GM21381 (cell line): ENCODE measurements around the gene ASIC2.

ENCODE experiments used
- ATAC-seq: cut with Tn5 transposase; IDR thresholded peaks from one replicate; pipeline ENCODE4 v1.9.1; 2021; ENCODE audit warnings: mild to moderate bottlenecking, moderate library complexity; ENCODE audit not compliant: unreplicated experiment

ASIC2 gene

GRCh38 chr17:33258296-33258695 is 34.8 kb downstream of the ASIC2 start:
- ATAC-seq, result no peak

- ATAC-seq, result no peak
Measured at GRCh38 chr17:33245183-33245582, 47.9 kb downstream of the ASIC2 start.

- no peak for ATAC-seq
Measured at GRCh38 chr17:33243732-33244131, 49.4 kb downstream of the ASIC2 start.

GRCh38 chr17:33242375-33243124 is 50.5 kb downstream of the ASIC2 start:
- no peak for ATAC-seq

- ATAC-seq, result no peak
Measured at GRCh38 chr17:33241390-33241789, 51.7 kb downstream of the ASIC2 start.

GRCh38 chr17:33240362-33240761 is 52.7 kb downstream of the ASIC2 start:
- no peak for ATAC-seq

GRCh38 chr17:33239702-33240101 is 53.4 kb downstream of the ASIC2 start:
- ATAC-seq, result no peak

- no peak for ATAC-seq
Measured at GRCh38 chr17:33234930-33235685, 58.0 kb downstream of the ASIC2 start.

GRCh38 chr17:33234233-33234632 is 58.9 kb downstream of the ASIC2 start:
- no peak for ATAC-seq

- ATAC-seq, result no peak
Measured at GRCh38 chr17:33233811-33234177, 59.3 kb downstream of the ASIC2 start.

GRCh38 chr17:33229499-33229898 is 63.6 kb downstream of the ASIC2 start:
- ATAC-seq, result no peak

- no peak for ATAC-seq
Measured at GRCh38 chr17:33229028-33229427, 64.1 kb downstream of the ASIC2 start.

GRCh38 chr17:33228548-33228947 is 64.5 kb downstream of the ASIC2 start:
- no peak for ATAC-seq

GRCh38 chr17:33227911-33228310 is 65.2 kb downstream of the ASIC2 start:
- no peak for ATAC-seq

GRCh38 chr17:33225994-33226393 is 67.1 kb downstream of the ASIC2 start:
- no peak for ATAC-seq

- no peak for ATAC-seq
Measured at GRCh38 chr17:33225509-33225908, 67.6 kb downstream of the ASIC2 start.

- no peak for ATAC-seq
Measured at GRCh38 chr17:33220036-33220435, 73.1 kb downstream of the ASIC2 start.

- no peak for ATAC-seq
Measured at GRCh38 chr17:33218698-33219601, 74.1 kb downstream of the ASIC2 start.

- ATAC-seq, result no peak
Measured at GRCh38 chr17:33217891-33218290, 75.2 kb downstream of the ASIC2 start.

- ATAC-seq, result no peak
Measured at GRCh38 chr17:33214996-33215395, 78.1 kb downstream of the ASIC2 start.

- ATAC-seq, result no peak
Measured at GRCh38 chr17:33210285-33210684, 82.8 kb downstream of the ASIC2 start.
